HL-60 (cell line): ENCODE data around the gene KRT73.

Experiments
- DNase-seq, 2 experiments: peaks; one replicate each; pipeline ENCODE4 v3.0.0-alpha.2; 2010 to 2020; ENCODE audit warnings: low read depth in 1 of 2, low spot score in 1 of 2
- H3K27ac ChIP-seq: fragments of 250-450 bp; sonication (Bioruptor Pico); replicated peaks from 2 replicates; pipeline ENCODE4 v1.5.1; 2020; ENCODE audit warnings: mild to moderate bottlenecking, moderate library complexity
- H3K27me3 ChIP-seq: fragments of 250-450 bp; sonication (Bioruptor Pico); 2 replicates; pipeline ENCODE4 v1.5.1; 2021; ENCODE audit warnings: mild to moderate bottlenecking, moderate library complexity; ENCODE audit not compliant: insufficient read depth, poor library complexity, severe bottlenecking
- H3K4me3 ChIP-seq: replicated peaks from 2 replicates; pipeline ENCODE4 v1.5.1; 2011; ENCODE audit warnings: mild to moderate bottlenecking, control low read depth, low read length; ENCODE audit not compliant: insufficient read depth
- GABPA ChIP-seq: IDR thresholded peaks from 2 replicates; pipeline ENCODE4 v1.6.1; 2012; ENCODE audit warnings: low read depth
- POLR2AphosphoS5 ChIP-seq: IDR thresholded peaks from 2 replicates; pipeline ENCODE4 v1.6.1; 2012; ENCODE audit warnings: low read depth
- SPI1 ChIP-seq: IDR thresholded peaks from 2 replicates; pipeline ENCODE4 v1.6.1; 2012; ENCODE audit warnings: low read depth, mild to moderate bottlenecking, borderline replicate concordance
- TF ChIP-seq, protein P1 (sequence below): IDR thresholded peaks from 2 replicates; pipeline ENCODE4 v1.6.1; 2012; ENCODE audit warnings: low read depth; ENCODE audit not compliant: insufficient replicate concordance
- TF ChIP-seq, protein P2 (sequence below): IDR thresholded peaks from one replicate; pipeline ENCODE4 v1.5.1; 2011; ENCODE audit warnings: low read length, control low read depth, inconsistent platforms; ENCODE audit not compliant: insufficient read depth

Gene KRT73

DNA sequence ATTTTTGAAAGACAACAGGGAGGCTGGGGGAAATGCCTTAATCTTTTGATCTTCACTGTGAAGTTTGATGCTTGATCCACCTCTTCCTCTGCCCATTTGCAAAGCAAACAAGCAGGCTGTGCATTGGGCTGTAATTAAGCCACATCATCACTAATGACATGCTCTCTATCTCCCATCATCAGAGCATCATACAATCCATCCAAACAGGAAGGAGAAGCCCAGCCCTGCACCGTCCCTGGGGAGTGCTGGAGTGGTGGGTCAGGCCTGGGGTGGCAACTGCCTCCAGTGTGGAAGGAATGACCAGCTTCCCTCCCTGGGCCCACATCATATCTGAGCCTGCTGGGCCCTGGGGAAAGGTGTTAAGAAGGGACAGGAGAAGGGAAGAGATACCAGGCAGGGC is 37.9 kb downstream of the KRT73 start:
- TF ChIP-seq, protein P1, sequence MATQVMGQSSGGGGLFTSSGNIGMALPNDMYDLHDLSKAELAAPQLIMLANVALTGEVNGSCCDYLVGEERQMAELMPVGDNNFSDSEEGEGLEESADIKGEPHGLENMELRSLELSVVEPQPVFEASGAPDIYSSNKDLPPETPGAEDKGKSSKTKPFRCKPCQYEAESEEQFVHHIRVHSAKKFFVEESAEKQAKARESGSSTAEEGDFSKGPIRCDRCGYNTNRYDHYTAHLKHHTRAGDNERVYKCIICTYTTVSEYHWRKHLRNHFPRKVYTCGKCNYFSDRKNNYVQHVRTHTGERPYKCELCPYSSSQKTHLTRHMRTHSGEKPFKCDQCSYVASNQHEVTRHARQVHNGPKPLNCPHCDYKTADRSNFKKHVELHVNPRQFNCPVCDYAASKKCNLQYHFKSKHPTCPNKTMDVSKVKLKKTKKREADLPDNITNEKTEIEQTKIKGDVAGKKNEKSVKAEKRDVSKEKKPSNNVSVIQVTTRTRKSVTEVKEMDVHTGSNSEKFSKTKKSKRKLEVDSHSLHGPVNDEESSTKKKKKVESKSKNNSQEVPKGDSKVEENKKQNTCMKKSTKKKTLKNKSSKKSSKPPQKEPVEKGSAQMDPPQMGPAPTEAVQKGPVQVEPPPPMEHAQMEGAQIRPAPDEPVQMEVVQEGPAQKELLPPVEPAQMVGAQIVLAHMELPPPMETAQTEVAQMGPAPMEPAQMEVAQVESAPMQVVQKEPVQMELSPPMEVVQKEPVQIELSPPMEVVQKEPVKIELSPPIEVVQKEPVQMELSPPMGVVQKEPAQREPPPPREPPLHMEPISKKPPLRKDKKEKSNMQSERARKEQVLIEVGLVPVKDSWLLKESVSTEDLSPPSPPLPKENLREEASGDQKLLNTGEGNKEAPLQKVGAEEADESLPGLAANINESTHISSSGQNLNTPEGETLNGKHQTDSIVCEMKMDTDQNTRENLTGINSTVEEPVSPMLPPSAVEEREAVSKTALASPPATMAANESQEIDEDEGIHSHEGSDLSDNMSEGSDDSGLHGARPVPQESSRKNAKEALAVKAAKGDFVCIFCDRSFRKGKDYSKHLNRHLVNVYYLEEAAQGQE = no peak
- TF ChIP-seq, protein P2, sequence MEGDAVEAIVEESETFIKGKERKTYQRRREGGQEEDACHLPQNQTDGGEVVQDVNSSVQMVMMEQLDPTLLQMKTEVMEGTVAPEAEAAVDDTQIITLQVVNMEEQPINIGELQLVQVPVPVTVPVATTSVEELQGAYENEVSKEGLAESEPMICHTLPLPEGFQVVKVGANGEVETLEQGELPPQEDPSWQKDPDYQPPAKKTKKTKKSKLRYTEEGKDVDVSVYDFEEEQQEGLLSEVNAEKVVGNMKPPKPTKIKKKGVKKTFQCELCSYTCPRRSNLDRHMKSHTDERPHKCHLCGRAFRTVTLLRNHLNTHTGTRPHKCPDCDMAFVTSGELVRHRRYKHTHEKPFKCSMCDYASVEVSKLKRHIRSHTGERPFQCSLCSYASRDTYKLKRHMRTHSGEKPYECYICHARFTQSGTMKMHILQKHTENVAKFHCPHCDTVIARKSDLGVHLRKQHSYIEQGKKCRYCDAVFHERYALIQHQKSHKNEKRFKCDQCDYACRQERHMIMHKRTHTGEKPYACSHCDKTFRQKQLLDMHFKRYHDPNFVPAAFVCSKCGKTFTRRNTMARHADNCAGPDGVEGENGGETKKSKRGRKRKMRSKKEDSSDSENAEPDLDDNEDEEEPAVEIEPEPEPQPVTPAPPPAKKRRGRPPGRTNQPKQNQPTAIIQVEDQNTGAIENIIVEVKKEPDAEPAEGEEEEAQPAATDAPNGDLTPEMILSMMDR = no peak
- TF ChIP-seq GABPA = no peak
- no peak for TF ChIP-seq SPI1
- TF ChIP-seq POLR2AphosphoS5 = no peak
- H3K27me3 ChIP-seq = peaks cover 2% of the 10 kb centered on the region
- no peak overlapping the region for H3K27ac ChIP-seq
- H3K4me3 ChIP-seq = no peak overlapping the region
- DNase-seq = no peak

DNA sequence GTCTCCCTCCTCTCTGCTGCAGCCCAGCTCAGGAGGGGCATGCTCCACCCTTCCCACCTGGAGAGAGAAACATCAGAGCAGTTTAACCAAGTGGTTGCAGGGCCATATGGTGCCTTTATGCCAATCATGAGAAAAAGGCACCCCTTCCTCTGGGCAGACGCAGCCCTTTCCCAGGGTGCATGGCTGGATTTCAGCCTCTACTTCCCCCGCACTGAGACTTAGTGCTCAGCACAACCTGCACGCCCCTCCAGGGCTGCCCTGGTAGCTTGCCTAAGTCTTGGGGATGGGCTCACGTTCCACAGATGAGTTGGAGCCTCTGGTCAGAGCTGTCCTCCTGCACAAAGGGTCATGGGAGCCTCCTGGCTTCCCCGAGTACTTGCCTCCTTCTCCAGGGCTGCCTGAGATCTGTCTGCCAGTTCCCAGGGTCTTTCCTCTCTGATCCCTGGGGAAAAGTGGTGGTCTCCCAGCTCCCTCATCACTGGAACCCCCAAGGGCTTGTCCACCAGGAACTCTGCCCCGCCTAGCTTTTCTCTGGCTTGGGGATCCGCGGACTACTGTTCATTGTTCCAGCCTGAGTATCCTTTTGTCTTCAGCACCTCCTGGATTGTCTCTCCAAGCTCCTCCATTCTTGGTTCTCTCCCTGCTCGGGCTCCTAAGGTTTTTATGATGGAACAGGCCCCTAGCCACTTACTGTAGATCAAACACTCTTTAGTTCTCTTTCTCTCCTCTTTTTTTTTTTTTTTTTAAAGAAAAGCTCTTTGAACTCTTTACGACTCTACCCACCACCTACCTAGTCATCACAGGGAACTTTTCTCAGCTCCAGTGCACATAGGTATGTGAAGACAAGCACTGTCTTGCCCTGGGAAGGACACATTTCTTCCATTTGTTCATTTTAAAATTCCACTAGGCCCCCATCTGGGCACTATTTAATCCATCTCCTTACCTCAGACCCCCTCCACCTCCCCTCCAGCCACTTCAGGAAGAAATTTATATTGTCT is 38.6 kb downstream of the KRT73 start:
- DNase-seq = no peak
- no peak for TF ChIP-seq SPI1
- TF ChIP-seq GABPA = no peak
- TF ChIP-seq, protein P2 = no peak
- no peak for TF ChIP-seq POLR2AphosphoS5
- TF ChIP-seq, protein P1 = no peak
- H3K27me3 ChIP-seq = peaks cover 2% of the 10 kb centered on the region
- no peak overlapping the region for H3K27ac ChIP-seq
- H3K4me3 ChIP-seq = no peak overlapping the region

DNA sequence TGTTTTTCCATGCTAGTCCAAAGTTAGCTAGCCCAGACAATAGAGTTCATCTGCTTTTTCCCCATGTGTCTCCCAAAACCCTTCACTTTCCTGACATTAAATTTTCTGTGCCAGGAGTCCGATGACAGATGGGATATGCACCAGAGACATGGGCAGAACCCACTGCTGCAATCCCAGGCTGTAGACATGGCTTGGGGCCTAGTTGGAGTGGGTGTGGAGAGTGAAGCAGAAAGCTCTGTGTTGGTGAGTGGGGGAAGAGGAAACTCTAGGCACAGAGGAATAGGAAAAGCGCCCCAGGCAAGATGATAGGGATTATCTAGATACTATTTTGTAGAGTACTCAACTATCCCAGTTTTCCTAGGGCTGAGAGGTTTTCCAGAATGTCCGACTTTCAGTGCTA is 39.9 kb downstream of the KRT73 start:
- Histone ChIP-seq H3K27ac (no peak overlapping the region), H3K27me3 (peaks cover 2% of the 10 kb centered on the region), H3K4me3 (no peak overlapping the region)
- TF ChIP-seq, protein P2 = no peak
- TF ChIP-seq, protein P1 = no peak
- TF ChIP-seq GABPA (no peak), POLR2AphosphoS5 (no peak)
- DNase-seq = no peak
